ENCODE data around the gene LANCL2. TPM values are rescaled to one million over a fixed set of nuclear protein-coding genes. Genes with fewer than 3 reads are reported as not detected.

LANCL2 gene
- 11.0 and 11.7 TPM in 2 replicates for total RNA-seq (2014; rRNA removed; shearing (Covaris generic))
- 12.8 and 13.8 TPM in 2 replicates for polyA plus RNA-seq (2016; fragmentation: Nextera tagmentation; extraction: Ambion mirVana)

- peaks cover 23% of the 10 kb centered on the region for H3K4me1 ChIP-seq (ENCODE audit: insufficient read depth)
- no peaks in the 10 kb centered on the region for H4K20me1 ChIP-seq (ENCODE audit: insufficient read depth)
- peak; percentile 60 for DNase-seq
- H3K27ac ChIP-seq: peak within 1 kb of the TSS; percentile 86
- no peaks in the 10 kb centered on the region for H3K9me2 ChIP-seq (ENCODE audit: insufficient read depth)
- in situ Hi-C loops (cut with MboI): no loop called here
- H2AFZ ChIP-seq: peak within 1 kb of the TSS; percentile 86
- H3K27me3 ChIP-seq (replicated peaks; ENCODE audit: insufficient read depth): no peaks in the 10 kb centered on the region
- peaks cover 8% of the 10 kb centered on the region for H3F3A ChIP-seq (ENCODE audit: insufficient read depth)
- H3K4me2 ChIP-seq (ENCODE audit: unreplicated experiment): peak within 1 kb of the TSS; percentile 86
- H3K4me3 ChIP-seq: peak within 1 kb of the TSS; percentile 99
- H3K36me3 ChIP-seq (ENCODE audit: low read depth): no peaks in the 10 kb centered on the region
- no peak for TF ChIP-seq EZH2phosphoT487 (IDR thresholded peaks at IDR 0.05; ENCODE audit: insufficient read depth, low read depth)
- TF ChIP-seq EZH2 (IDR thresholded peaks at IDR 0.05; ENCODE audit: insufficient read depth, poor library complexity, severe bottlenecking): no peak
- H3K9me3 ChIP-seq (ENCODE audit: low read depth): no peaks in the 10 kb centered on the region
- peak within 1 kb of the TSS; percentile 89 for H3K9ac ChIP-seq
- 1 to 3% methylated on average over 28 of the region's 28 CpGs for WGBS, 2 experiments (ENCODE audit: low coverage in 1 of 2, low lambda C conversion rate in 2 of 2, missing lambda C conversion rate in 2 of 2)
- peaks cover 23% of the 10 kb centered on the region for H3K79me2 ChIP-seq (ENCODE audit: insufficient read depth)
Measured at GRCh38 chr7:55365205-55365674, at the start of gene LANCL2. Gene LANCL2, plus strand, starts transcription at chr7:55365337. Its CDS starts 689 bp downstream, at chr7:55366026.

- peaks cover 11% of the 10 kb centered on the region for H3K4me1 ChIP-seq (ENCODE audit: insufficient read depth)
- no peaks in the 10 kb centered on the region for H4K20me1 ChIP-seq (ENCODE audit: insufficient read depth)
- H3K27me3 ChIP-seq (replicated peaks; ENCODE audit: insufficient read depth): no peaks in the 10 kb centered on the region
- in situ Hi-C loops (cut with MboI): no loop called here
- H2AFZ ChIP-seq: no peak overlapping the region
- H3K4me2 ChIP-seq (ENCODE audit: unreplicated experiment): peak overlapping the region; percentile 70
- no peak overlapping the region for H3K4me3 ChIP-seq
- no peak overlapping the region for H3K9ac ChIP-seq
- H3K9me2 ChIP-seq (ENCODE audit: insufficient read depth): no peaks in the 10 kb centered on the region
- H3F3A ChIP-seq (ENCODE audit: insufficient read depth): peaks cover 16% of the 10 kb centered on the region
- TF ChIP-seq EZH2phosphoT487 (IDR thresholded peaks at IDR 0.05; ENCODE audit: insufficient read depth, low read depth): no peak
- no peak for TF ChIP-seq EZH2 (IDR thresholded peaks at IDR 0.05; ENCODE audit: insufficient read depth, poor library complexity, severe bottlenecking)
- no peak overlapping the region for H3K27ac ChIP-seq
- H3K36me3 ChIP-seq (ENCODE audit: low read depth): no peaks in the 10 kb centered on the region
- no peaks in the 10 kb centered on the region for H3K9me3 ChIP-seq (ENCODE audit: low read depth)
- H3K79me2 ChIP-seq (ENCODE audit: insufficient read depth): no peaks in the 10 kb centered on the region
- DNase-seq: peak; percentile 96
- WGBS, 2 experiments (ENCODE audit: low coverage in 1 of 2, low lambda C conversion rate in 2 of 2, missing lambda C conversion rate in 2 of 2): 0 to 1% methylated on average over 5 of the region's 5 CpGs
Measured at GRCh38 chr7:55325371-55325792, 39.8 kb upstream of the LANCL2 start.

DNA sequence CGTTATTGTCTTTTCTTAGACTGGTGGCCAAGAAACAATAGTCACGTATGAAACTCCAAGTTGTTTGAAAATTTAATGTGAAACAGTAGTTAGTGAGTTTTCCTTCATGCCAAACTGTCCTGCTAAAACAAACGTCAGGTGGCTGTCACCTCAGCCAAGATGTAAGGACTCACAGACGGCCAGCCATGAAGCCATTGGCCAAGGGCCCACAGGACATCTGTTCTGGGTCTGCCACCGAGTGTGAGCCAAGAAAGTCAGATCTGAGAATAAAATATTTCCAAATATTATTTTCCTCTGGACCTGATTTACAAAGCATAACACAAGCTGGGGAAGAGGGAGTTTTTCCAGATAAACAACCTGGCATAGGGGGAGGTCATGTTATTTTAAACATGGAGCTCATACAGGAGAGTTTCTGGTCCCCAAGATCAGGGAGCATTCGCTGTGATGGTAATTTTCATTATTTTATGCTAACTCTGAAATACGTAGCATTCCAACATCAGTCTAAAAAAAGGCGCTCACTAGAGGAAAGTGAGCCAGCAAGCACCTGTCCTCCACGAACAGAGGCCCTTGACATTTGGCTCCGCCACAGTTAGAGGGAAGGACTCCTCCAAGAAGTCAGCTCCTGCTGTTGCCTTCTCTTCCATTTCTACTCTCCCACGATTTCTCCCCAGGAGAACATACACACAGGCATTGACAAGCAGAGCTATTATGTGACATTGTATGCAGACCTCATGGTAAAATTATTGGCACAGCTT, 38.9 kb upstream of the LANCL2 start:
- Histone ChIP-seq H3K4me2 (ENCODE audit: unreplicated experiment) (no peak overlapping the region), H3K4me3 (no peak overlapping the region), H3K27ac (no peak overlapping the region), H3K27me3 (replicated peaks; ENCODE audit: insufficient read depth) (no peaks in the 10 kb centered on the region), H3K9ac (no peak overlapping the region), H3K4me1 (ENCODE audit: insufficient read depth) (peaks cover 11% of the 10 kb centered on the region), H3F3A (ENCODE audit: insufficient read depth) (peaks cover 16% of the 10 kb centered on the region), H3K9me3 (ENCODE audit: low read depth) (no peaks in the 10 kb centered on the region), H2AFZ (no peak overlapping the region), H3K36me3 (ENCODE audit: low read depth) (no peaks in the 10 kb centered on the region), H4K20me1 (ENCODE audit: insufficient read depth) (no peaks in the 10 kb centered on the region), H3K9me2 (ENCODE audit: insufficient read depth) (no peaks in the 10 kb centered on the region), H3K79me2 (ENCODE audit: insufficient read depth) (no peaks in the 10 kb centered on the region)
- DNase-seq: no peak
- TF ChIP-seq EZH2phosphoT487 (IDR thresholded peaks at IDR 0.05; ENCODE audit: insufficient read depth, low read depth): no peak
- no peak for TF ChIP-seq EZH2 (IDR thresholded peaks at IDR 0.05; ENCODE audit: insufficient read depth, poor library complexity, severe bottlenecking)
- in situ Hi-C loops (cut with MboI): no loop called here
- 38 to 45% methylated on average over 11 of the region's 11 CpGs for WGBS, 2 experiments (ENCODE audit: low coverage in 1 of 2, low lambda C conversion rate in 2 of 2, missing lambda C conversion rate in 2 of 2)

GRCh38 chr7:55326945-55327626, 38.1 kb upstream of the LANCL2 start:
- Histone ChIP-seq H3K36me3 (ENCODE audit: low read depth) (no peaks in the 10 kb centered on the region), H3K4me3 (no peak overlapping the region), H3K9ac (no peak overlapping the region), H3K4me2 (ENCODE audit: unreplicated experiment) (no peak overlapping the region), H3K27me3 (replicated peaks; ENCODE audit: insufficient read depth) (no peaks in the 10 kb centered on the region), H3K9me2 (ENCODE audit: insufficient read depth) (no peaks in the 10 kb centered on the region), H3F3A (ENCODE audit: insufficient read depth) (peaks cover 16% of the 10 kb centered on the region), H2AFZ (no peak overlapping the region), H4K20me1 (ENCODE audit: insufficient read depth) (no peaks in the 10 kb centered on the region), H3K4me1 (ENCODE audit: insufficient read depth) (peaks cover 11% of the 10 kb centered on the region), H3K79me2 (ENCODE audit: insufficient read depth) (no peaks in the 10 kb centered on the region), H3K27ac (no peak overlapping the region), H3K9me3 (ENCODE audit: low read depth) (no peaks in the 10 kb centered on the region)
- DNase-seq: no peak
- in situ Hi-C loops (cut with MboI): no loop called here
- 60 to 63% methylated on average over 7 of the region's 7 CpGs for WGBS, 2 experiments (ENCODE audit: low coverage in 1 of 2, low lambda C conversion rate in 2 of 2, missing lambda C conversion rate in 2 of 2)
- TF ChIP-seq EZH2 (IDR thresholded peaks at IDR 0.05; ENCODE audit: insufficient read depth, poor library complexity, severe bottlenecking): no peak
- no peak for TF ChIP-seq EZH2phosphoT487 (IDR thresholded peaks at IDR 0.05; ENCODE audit: insufficient read depth, low read depth)

Data from GM23248 (cell line).